OCI-LY3 (cell line): Measurements from ENCODE around the gene UCN2.

ENCODE experiments used
- H2AFZ ChIP-seq: fragments of 200-600, 300-600 bp; shearing (Covaris generic); 2 replicates; pipeline ENCODE4 v1.6.0; 2014; ENCODE audit warnings: antibody characterized with exemption, low read depth, low read length
- H3K27ac ChIP-seq: fragments of 200-600, 300-600 bp; sonication (generic); 2 replicates; pipeline ENCODE4 v1.5.1; 2014; ENCODE audit warnings: mild to moderate bottlenecking, low read length, moderate library complexity, mixed read lengths
- H3K27me3 ChIP-seq: fragments of 200-600, 300-600 bp; sonication (generic); 2 replicates; pipeline ENCODE4 v1.6.1; 2014; ENCODE audit warnings: low read depth, low read length, mixed read lengths
- H3K36me3 ChIP-seq: fragments of 200-600, 300-600 bp; sonication (generic); replicated peaks from 2 replicates; pipeline ENCODE3; 2014; ENCODE audit warnings: low read depth, low read length, mixed read lengths
- H3K4me1 ChIP-seq: fragments of 300-600, 200-600 bp; sonication (generic); 2 replicates; pipeline ENCODE4 v1.6.1; 2014; ENCODE audit warnings: low read length, mixed read lengths
- H3K4me2 ChIP-seq: fragments of 200-600, 300-600 bp; sonication (generic); 2 replicates; pipeline ENCODE4 v1.6.1; 2014; ENCODE audit warnings: low read length, mixed read lengths
- H3K4me3 ChIP-seq: fragments of 300-600, 200-600 bp; sonication (generic); 2 replicates; pipeline ENCODE4 v1.5.1; 2014; ENCODE audit warnings: antibody characterized with exemption, mild to moderate bottlenecking, low read length, moderate library complexity
- H3K79me2 ChIP-seq: fragments of 300-600, 200-600 bp; shearing (Covaris generic); 2 replicates; pipeline ENCODE4 v1.6.1; 2014; ENCODE audit warnings: mild to moderate bottlenecking, low read length, mixed read lengths
- H3K9ac ChIP-seq: fragments of 300-600, 200-600 bp; shearing (Covaris generic); 2 replicates; pipeline ENCODE4 v1.6.0; 2014; ENCODE audit warnings: mild to moderate bottlenecking, low read length, moderate library complexity
- H3K9me3 ChIP-seq: fragments of 200-600, 300-600 bp; shearing (Covaris generic); 2 replicates; pipeline ENCODE4 v1.6.1; 2014; ENCODE audit warnings: low read length, mixed read lengths; ENCODE audit not compliant: insufficient read depth
- H4K20me1 ChIP-seq: fragments of 200-600, 300-600 bp; sonication (generic); 2 replicates; pipeline ENCODE4 v1.6.1; 2016; ENCODE audit warnings: low read length, mixed read lengths; ENCODE audit not compliant: insufficient read depth
- CTCF ChIP-seq: fragments of 200-600, 300-600 bp; sonication (generic); IDR thresholded peaks from 2 replicates; pipeline ENCODE4 v1.5.1; 2014; ENCODE audit warnings: antibody characterized with exemption, low read length, low read depth
- EZH2phosphoT487 ChIP-seq: fragments of 200-600 bp; shearing (Covaris generic); IDR thresholded peaks from 2 replicates; pipeline ENCODE4 v1.6.1; 2018; ENCODE audit warnings: antibody characterized with exemption, mixed run types, low read depth

The UCN2 gene

GRCh38 chr3:48567500-48567899 is 3.9 kb upstream of the UCN2 start:
- Histone ChIP-seq H3K36me3 (no peaks in the 10 kb centered on the region), H3K4me3 (no peak overlapping the region), H3K27me3 (no peaks in the 10 kb centered on the region), H3K4me1 (no peaks in the 10 kb centered on the region; the same call in 1 of the 2 replicates), H3K9me3 (no peaks in the 10 kb centered on the region), H4K20me1 (no peaks in the 10 kb centered on the region), H3K4me2 (no peak overlapping the region), H3K27ac (no peak overlapping the region), H2AFZ (no peak overlapping the region), H3K79me2 (no peaks in the 10 kb centered on the region), H3K9ac (no peak overlapping the region)
- no peak for TF ChIP-seq CTCF
- no peak for TF ChIP-seq EZH2phosphoT487

GRCh38 chr3:48567090-48567489 is 3.5 kb upstream of the UCN2 start:
- Histone ChIP-seq H3K36me3 (no peaks in the 10 kb centered on the region), H3K27me3 (no peaks in the 10 kb centered on the region), H3K4me2 (no peak overlapping the region), H2AFZ (no peak overlapping the region), H3K9ac (no peak overlapping the region), H3K4me1 (no peaks in the 10 kb centered on the region; the same call in 1 of the 2 replicates), H3K79me2 (no peaks in the 10 kb centered on the region), H3K9me3 (no peaks in the 10 kb centered on the region), H3K4me3 (no peak overlapping the region), H4K20me1 (no peaks in the 10 kb centered on the region), H3K27ac (no peak overlapping the region)
- TF ChIP-seq CTCF (no peak), EZH2phosphoT487 (no peak)

DNA sequence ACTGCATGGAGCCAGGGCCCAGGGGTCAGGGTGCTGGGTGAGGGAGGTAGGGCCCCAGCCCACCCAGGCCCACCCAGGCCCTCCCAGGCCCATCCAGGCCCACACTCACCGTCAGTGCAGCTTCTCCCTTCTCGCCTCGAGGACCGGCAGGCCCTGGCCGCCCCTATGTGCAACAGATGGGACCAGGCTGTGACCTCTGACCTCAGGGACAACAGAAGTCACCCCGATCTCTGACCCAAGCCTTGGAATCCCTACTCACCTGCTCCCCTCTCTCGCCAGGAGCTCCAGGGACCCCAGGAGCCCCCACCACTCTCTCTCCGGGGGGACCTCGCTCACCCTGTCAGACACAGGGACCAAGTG is 2.8 kb upstream of the UCN2 start:
- Histone ChIP-seq H4K20me1 (no peaks in the 10 kb centered on the region), H3K4me3 (no peak overlapping the region), H3K9me3 (no peaks in the 10 kb centered on the region), H3K4me2 (no peak overlapping the region), H3K27ac (no peak overlapping the region), H3K9ac (no peak overlapping the region), H2AFZ (no peak overlapping the region), H3K79me2 (no peaks in the 10 kb centered on the region), H3K4me1 (peaks cover 1% of the 10 kb centered on the region; the same call in 1 of the 2 replicates), H3K36me3 (no peaks in the 10 kb centered on the region), H3K27me3 (no peaks in the 10 kb centered on the region)
- TF ChIP-seq EZH2phosphoT487 (no peak), CTCF (no peak)

DNA sequence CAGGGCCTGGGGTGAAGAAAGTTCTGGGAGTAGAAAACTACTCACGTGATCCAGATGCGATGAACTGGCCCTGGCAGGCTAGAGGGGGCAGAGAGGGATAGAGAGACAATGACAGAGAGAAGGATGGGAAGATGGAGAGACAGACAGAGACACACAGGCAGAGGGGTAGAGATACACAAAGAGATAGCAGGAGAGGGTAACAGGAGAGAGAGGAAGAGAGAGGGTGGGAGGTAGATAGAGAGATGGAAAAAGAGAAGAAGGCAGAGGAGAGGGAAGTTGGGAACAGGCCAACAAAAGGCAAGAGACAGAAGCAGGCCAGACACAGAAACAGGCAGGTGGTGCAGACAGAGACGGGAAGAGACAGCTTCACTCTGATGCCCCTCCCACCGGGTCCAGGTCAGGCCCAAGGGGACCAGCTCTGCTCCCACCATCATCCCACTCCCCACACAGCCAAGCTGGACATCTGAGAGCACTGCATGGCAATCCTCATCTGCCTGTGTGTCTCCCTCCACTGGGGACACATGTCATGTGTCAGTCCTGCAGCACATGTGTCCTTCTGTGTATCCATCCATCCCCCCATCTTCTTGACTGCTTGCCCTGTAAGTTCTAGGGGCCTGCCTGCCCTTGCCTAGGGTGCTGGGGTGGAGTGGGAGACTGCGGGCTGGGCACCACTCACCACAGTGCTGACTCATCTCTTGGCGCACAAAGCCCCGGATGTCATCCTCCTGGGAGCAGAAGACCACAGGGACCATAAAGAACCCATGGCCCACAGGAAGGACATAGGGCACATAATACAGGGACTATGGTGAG is 2.2 kb upstream of the UCN2 start:
- Histone ChIP-seq H4K20me1 (no peaks in the 10 kb centered on the region), H3K4me1 (peaks cover 7% of the 10 kb centered on the region), H3K4me2 (no peak overlapping the region), H3K9me3 (no peaks in the 10 kb centered on the region), H3K4me3 (no peak overlapping the region), H3K36me3 (no peaks in the 10 kb centered on the region), H3K79me2 (no peaks in the 10 kb centered on the region), H2AFZ (no peak overlapping the region), H3K27me3 (no peaks in the 10 kb centered on the region), H3K9ac (no peak overlapping the region), H3K27ac (no peak overlapping the region)
- no peak for TF ChIP-seq CTCF
